GM18951 (cell line): ENCODE measurements around the gene ULK1.

Source experiments
- POLR2A ChIP-seq: IDR thresholded peaks from 4 replicates; pipeline ENCODE4 v1.6.1; 2011; ENCODE audit warnings: mild to moderate bottlenecking; ENCODE audit not compliant: insufficient read length, insufficient read depth; ENCODE audit errors: extremely low read depth
- in situ Hi-C: fragments of 300-500 bp; cut with MboI; formaldehyde crosslinking; loops from one replicate; pipeline ENCODE4 v1.12.0; 2022; ENCODE audit warnings: low sequenced_read_pairs, mixed read lengths, inconsistent platforms; ENCODE audit not compliant: unreplicated experiment

The ULK1 gene

GRCh38 chr12:131855521-131856142 lies 38.8 kb upstream of the ULK1 start:
- no peak for TF ChIP-seq POLR2A
- in situ Hi-C loops, result no loop called here

DNA sequence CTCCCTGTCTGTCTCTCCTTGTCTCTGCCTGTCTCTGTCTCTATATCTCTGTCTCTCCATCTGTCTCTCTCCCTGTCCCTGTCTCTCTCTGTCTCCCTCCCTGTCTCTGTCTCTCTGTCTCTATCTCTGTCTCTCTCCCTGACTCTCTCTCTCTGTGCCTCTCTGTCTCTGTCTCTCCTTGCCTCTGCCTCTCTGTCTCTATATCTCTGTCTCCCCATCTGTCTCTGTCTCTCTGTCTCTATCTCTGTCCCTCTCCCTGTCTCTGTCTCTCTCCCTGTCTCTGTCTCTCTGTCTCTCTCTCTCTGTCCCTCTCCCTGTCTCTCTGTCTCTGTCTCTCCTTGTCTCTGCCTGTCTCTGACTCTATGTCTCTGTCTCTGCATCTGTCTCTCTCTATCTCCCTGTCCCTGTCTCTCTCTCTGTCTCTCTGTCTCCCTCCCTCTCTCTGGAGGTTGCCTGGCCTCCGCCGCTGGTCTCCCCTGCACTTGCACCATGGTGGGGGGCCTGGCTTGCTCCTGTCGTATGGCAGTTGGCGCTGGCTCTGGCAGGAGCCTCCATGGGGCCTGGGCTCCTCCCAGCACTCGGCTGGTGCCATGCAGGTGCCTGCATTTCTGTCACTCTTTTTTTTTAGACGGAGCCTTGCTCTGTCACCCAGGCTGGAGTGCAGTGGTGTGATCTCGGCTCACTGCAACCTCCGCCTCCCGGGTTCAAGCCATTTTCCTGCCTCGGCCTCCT lies 37.9 kb upstream of the ULK1 start:
- no peak for TF ChIP-seq POLR2A
- in situ Hi-C loops, result no loop called here

GRCh38 chr12:131857908-131858850 lies 36.2 kb upstream of the ULK1 start:
- TF ChIP-seq POLR2A, result no peak
- in situ Hi-C loops, result no loop called here

DNA sequence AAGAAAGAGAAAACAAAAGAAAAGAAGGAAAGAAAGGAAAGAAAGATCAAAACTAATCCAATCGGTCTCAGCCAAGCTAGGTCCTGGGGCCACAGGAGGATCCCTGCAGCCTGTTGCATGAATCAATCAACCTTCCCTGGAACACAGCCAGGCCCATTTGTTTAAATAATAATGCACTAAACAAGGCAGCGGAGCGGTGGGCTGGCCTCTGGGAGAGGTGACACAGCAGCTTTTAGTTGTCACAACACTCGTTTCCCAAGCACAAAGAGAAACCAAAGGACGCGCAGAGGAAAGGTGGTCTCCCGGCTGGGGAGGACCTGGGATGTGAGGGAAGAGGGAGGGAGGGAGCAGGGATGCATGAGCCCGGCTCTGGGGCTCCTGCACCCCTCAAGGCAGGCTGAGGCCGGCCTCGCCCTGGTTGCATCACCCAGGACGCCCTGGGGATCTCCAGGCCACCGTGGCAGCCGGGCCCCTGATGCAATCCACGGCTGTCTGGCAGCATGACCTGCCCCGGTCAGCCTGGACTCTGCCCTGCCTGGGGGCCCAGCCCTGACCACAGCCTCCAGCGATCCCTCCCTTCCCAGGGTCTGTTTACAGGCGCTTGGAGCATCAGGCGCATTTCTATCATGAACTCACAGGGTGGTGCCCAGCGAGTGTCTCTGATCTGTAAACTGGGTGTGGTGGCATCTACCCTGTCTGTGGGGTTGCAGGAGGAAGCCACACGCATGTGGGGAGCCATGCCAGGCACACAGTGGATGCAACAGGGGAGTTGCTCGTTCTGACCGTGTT lies 33.8 kb upstream of the ULK1 start:
- in situ Hi-C loops, result no loop called here
- TF ChIP-seq POLR2A, result no peak

DNA sequence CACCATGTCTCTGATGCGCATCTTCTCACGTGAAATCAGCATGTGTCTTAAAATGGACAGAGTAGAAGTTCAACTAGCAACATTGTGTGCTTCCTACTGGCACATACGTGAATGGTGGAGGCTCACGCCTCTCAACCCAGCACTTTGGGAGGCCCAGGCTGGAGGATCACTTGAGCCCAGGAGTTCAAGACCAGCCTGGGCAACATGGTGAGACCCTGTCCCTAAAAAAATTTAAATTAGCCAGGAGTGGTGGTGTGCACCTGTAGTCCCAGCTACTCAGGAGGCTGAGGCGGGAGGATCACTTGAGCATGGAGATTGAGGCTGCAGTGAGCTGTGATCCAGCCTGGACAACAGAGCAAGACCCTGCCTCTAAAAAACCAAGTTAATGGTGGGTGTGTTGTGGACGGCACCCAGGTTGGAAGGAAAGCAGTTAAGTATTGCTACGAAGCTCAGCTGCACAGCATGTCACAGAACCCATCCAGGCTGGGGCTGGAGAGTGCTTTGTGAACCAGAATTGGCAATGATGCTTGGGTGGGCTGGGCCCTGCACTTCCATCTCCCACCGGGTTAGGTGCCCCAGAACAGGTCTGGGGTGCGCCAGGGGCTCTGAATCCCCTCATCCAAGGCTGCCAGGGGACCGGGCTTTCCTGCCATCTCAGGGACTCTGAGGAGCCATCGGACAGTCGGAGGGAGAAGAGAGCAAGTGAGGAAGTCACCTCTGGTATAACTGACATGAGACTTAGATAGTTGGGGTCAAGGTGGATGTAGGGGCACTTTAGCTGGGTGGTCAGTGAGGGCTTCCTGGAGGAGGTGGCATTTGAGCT lies 33.0 kb upstream of the ULK1 start:
- TF ChIP-seq POLR2A, result no peak
- in situ Hi-C loops, result no loop called here

DNA sequence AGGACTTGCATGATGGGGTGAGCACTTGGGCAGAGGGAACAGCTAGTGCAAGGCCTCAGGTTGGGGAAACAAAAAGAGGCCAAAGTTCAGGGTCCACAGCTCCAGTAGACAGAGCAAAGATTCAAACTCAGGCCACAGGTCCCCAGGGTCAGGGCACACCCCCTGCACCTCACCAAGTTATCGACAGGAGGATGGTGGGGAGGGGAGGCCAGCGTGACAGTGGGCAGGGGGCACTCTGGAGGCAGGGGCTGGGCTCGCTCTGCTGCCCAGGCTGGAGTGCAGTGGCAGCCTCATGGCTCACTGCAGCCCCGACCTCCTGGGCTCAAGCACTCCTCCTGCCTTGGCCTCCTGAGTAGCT lies 32.4 kb upstream of the ULK1 start:
- TF ChIP-seq POLR2A, result no peak
- in situ Hi-C loops, result no loop called here

GRCh38 chr12:131862600-131862993 lies 31.8 kb upstream of the ULK1 start:
- no peak for TF ChIP-seq POLR2A
- in situ Hi-C loops, result no loop called here

DNA sequence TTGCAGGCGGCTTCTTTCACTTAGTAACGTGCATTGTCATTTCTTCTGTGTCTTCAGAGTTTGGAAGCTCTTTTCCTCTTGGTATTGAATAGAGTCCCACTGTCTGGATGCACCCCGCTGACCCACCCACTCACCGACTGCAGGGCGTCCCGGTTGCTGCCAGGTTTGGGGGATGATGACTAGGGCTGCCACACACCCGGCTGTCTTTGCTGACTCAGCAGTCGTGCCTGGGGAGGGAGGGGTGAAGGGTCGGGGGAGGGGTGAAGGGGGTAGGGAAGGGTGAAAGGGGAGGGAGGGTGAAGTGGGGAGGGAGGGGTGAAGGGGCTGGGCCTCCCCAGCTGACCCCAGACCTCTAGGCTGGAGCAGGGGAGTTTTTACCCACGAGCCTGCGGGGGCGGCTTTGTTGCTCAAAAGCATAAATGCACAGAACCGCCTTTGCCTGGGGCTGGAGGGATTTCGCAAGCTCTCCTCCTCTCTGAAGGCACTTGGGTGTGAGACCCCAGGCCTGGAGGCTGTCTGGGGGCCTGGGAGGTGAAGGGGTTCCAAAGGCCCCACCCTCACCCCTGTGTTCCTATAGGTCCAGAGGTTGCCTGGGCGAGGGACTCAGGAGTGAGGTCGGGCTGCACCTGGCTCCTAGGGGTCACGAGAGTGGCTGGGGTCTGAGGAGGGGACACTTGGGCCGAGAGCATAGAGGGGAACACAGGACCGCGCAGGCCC lies 31.3 kb upstream of the ULK1 start:
- no peak for TF ChIP-seq POLR2A
- in situ Hi-C loops, result no loop called here

- TF ChIP-seq POLR2A, result no peak
- in situ Hi-C loops, result no loop called here
These were observed 30.6 kb upstream of the ULK1 start for GRCh38 chr12:131863711-131864396.

DNA sequence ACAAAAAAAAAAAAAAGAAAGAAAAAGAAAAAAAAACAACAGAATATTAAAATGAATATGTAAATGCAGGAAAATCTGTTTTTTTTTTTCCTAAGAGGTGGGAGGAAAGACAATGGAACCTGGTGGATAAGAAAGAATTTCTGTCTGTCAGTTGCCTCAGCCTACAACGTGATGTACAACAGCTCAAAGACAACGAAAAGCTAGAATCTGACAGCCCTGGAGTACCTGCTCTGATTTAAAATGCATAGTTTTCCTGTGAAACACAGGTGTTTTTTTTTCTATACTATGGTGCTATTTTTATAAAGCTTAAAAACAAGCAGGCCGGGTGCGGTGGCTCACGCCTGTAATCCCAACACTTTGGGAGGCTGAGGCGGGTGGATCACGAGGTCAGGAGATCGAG lies 30.0 kb upstream of the ULK1 start:
- TF ChIP-seq POLR2A, result no peak

More for the DNA sequence above, 30.0 kb upstream of the ULK1 start:
- in situ Hi-C loops, result no loop called here
